HK-2 (cell line): ENCODE results near the gene IP6K1.

Source experiments
- DNase-seq: peaks from one replicate; pipeline ENCODE4 v3.0.0-alpha.2; 2018; ENCODE audit not compliant: unreplicated experiment

The IP6K1 gene

GRCh38 chr3:49724586-49724985 lies 61.8 kb downstream of the IP6K1 start:
- DNase-seq: no peak

- peak; percentile 94 for DNase-seq
Measured at GRCh38 chr3:49723628-49724551, 62.5 kb downstream of the IP6K1 start, which contains the start of gene GMPPB. Gene GMPPB (minus strand): TSS chr3:49723951. CDS start chr3:49723726, 225 bp downstream.

- peak; percentile 51 for DNase-seq
Measured at GRCh38 chr3:49723296-49723627, 63.1 kb downstream of the IP6K1 start.

GRCh38 chr3:49722896-49723295 lies 63.4 kb downstream of the IP6K1 start:
- DNase-seq: no peak

GRCh38 chr3:49721896-49722781 lies 64.2 kb downstream of the IP6K1 start:
- no peak for DNase-seq

GRCh38 chr3:49721596-49721895 lies 64.8 kb downstream of the IP6K1 start:
- no peak for DNase-seq

- DNase-seq: no peak
Measured at GRCh38 chr3:49720855-49721595, 65.3 kb downstream of the IP6K1 start.

- no peak for DNase-seq
Measured at GRCh38 chr3:49719214-49719884, 67.0 kb downstream of the IP6K1 start, which contains the start of gene AMIGO3. Gene AMIGO3 (minus strand): TSS chr3:49719684. CDS start chr3:49719465, 219 bp downstream.

- no peak for DNase-seq
Measured at GRCh38 chr3:49718858-49719213, 67.5 kb downstream of the IP6K1 start.

GRCh38 chr3:49717959-49718857 lies 68.1 kb downstream of the IP6K1 start:
- DNase-seq: no peak

- no peak for DNase-seq
Measured at GRCh38 chr3:49717211-49717958, 69.0 kb downstream of the IP6K1 start.

- no peak for DNase-seq
Measured at GRCh38 chr3:49716691-49717210, 69.6 kb downstream of the IP6K1 start.

GRCh38 chr3:49716169-49716568 lies 70.2 kb downstream of the IP6K1 start:
- DNase-seq: no peak

- DNase-seq: no peak
Measured at GRCh38 chr3:49715611-49716121, 70.7 kb downstream of the IP6K1 start.

- no peak for DNase-seq
Measured at GRCh38 chr3:49714728-49715550, 71.4 kb downstream of the IP6K1 start.

GRCh38 chr3:49713336-49714105 lies 72.8 kb downstream of the IP6K1 start:
- DNase-seq: no peak

- DNase-seq: no peak
Measured at GRCh38 chr3:49712631-49713317, 73.6 kb downstream of the IP6K1 start.
